Stomach (tissue), 9 donors: ENCODE results near the gene FTO. TPM values are rescaled to one million over a fixed set of nuclear protein-coding genes. Genes with fewer than 3 reads are reported as not detected.
A peak's percentile ranks its signal among the peaks of the same experiment; 100 is the strongest.

ENCODE experiments used
- DNase-seq, 2 donors: peaks; one replicate each; pipeline versions ENCODE4 v3.0.0 to v3.0.0-alpha.2; 2013 to 2019
- H3K27ac ChIP-seq, 5 donors: fragments of 200-600 bp in 4 of 5; sonication (generic) in 4 of 5; one replicate each; pipeline ENCODE4 v1.5.1; 2013 to 2019; ENCODE audit warnings: mild to moderate bottlenecking in 1 of 5, moderate library complexity in 1 of 5
- H3K27me3 ChIP-seq, 3 donors: fragments of 200-600 bp; sonication (generic); one replicate each; pipeline ENCODE4 v1.5.1; 2017 to 2019; ENCODE audit warnings: mixed run types in 1 of 3
- H3K36me3 ChIP-seq, 4 donors: fragments of 200-600 bp; sonication (generic); 1 replicate in 3 of 4; 2 replicates in 1 of 4; pipeline ENCODE4 v1.5.1; 2016 to 2019
- H3K4me1 ChIP-seq, 4 donors: fragments of 200-600 bp; sonication (generic); one replicate each; pipeline ENCODE4 v1.5.1; 2016 to 2019
- H3K4me3 ChIP-seq, 4 donors: fragments of 200-600 bp; sonication (generic) in 3 of 4; one replicate each; pipeline ENCODE4 v1.5.1; 2016 to 2019; ENCODE audit warnings: mild to moderate bottlenecking in 1 of 4
- H3K9me3 ChIP-seq, 4 donors: fragments of 200-600 bp; sonication (generic); one replicate each; pipeline ENCODE4 v1.5.1; 2016 to 2019
- EP300 ChIP-seq: sonication (generic); formaldehyde crosslinking; IDR thresholded peaks from one replicate; pipeline ENCODE4 v1.6.1; 2017; ENCODE audit warnings: antibody characterized with exemption
- POLR2A ChIP-seq, 4 donors: fragments of 450-650 bp; IDR thresholded peaks; one replicate each; pipeline ENCODE4 v1.6.1; 2016; ENCODE audit warnings: antibody characterized with exemption in 4 of 4, control low read depth in 2 of 4, mild to moderate bottlenecking in 1 of 4, moderate library complexity in 1 of 4
- POLR2AphosphoS5 ChIP-seq, 3 donors: sonication (generic); formaldehyde crosslinking; IDR thresholded peaks; one replicate each; pipeline ENCODE4 v1.6.1; 2016; ENCODE audit warnings: antibody characterized with exemption in 3 of 3
- WGBS, 5 donors: extraction: QIAGEN DNeasy Blood & Tissue Kit in 3 of 5; methylation state at CpG; one replicate each; pipeline versions ENCODE4 v1.1.5 to v1.1.7; 2013 to 2018; 5-methylcytosine and 5-hydroxymethylcytosine counted together
- intact Hi-C: fragments of 100-400 bp; cut with DNase I; formaldehyde crosslinking; loops from one replicate; pipeline ENCODE4 v1.15.1; 2023; ENCODE audit warnings: low total_unique reads
- polyA plus RNA-seq, 3 donors: library from polyadenylated mRNA; stranded (reverse); fragments of 200-250 nt; gene quantifications; one replicate each; pipeline ENCODE4 v1.2.3, GENCODE V29; 2013
- total RNA-seq, 5 donors: library from RNA; depleted of rRNA; stranded (reverse); fragments of >200 nt; gene quantifications; one replicate each; pipeline versions ENCODE4 v1.1.0 to v1.2.3, GENCODE V29; 2014 to 2016
- TF ChIP-seq, protein P1 (sequence below), 7 experiments: fragments of 450-650 bp in 4 of 7; fragments of 200-600 bp in 3 of 7; sonication (generic) in 3 of 7; IDR thresholded peaks; one replicate each; pipeline ENCODE4 v1.5.1; 2016 to 2019; ENCODE audit warnings: antibody characterized with exemption in 7 of 7, control low read depth in 2 of 7, mild to moderate bottlenecking in 1 of 7
- donor health status: healthy with polysubstance abuse.
- donor health status: Bipolar disorder and iron deficiency.
- donor health status: healthy.

The FTO gene
- total and polyA plus RNA-seq, 8 donors = 9.3 to 88.7 (median 24.6) TPM

DNA sequence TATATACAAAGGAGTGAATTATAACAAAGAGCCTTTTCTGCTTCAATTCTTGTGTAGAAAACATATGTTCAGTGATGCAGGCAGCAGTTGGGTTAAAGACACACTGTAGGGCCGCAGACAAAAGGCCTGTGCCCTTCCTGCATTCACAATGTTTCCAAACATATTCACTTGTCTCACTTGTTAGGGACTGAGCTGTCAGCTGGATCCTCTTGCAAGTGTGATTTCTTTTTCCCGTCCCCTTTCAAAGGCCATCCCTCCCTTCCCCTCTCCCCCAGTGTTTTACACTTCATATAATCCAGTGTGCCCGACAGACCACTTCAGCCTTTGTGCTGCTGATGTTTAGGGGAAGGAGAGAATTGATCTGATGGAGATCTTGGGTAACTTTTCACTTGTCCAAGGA, 217.0 kb downstream of the FTO start:
- no peaks in the 10 kb centered on the region for H3K4me1 ChIP-seq
- 91 to 95% (median 93%) methylated on average over 3 of the region's 3 CpGs for WGBS, 5 donors
- no peaks in the 10 kb centered on the region for H3K27me3 ChIP-seq
- no peaks in the 10 kb centered on the region for H3K36me3 ChIP-seq
- no peaks in the 10 kb centered on the region for H3K9me3 ChIP-seq
- H3K27ac ChIP-seq = no peak overlapping the region
- intact Hi-C loops = no loop called here
- H3K4me3 ChIP-seq = no peak overlapping the region
- DNase-seq = no peak
- TF ChIP-seq POLR2A (IDR thresholded peaks at IDR 0.05) = no peak
- TF ChIP-seq, protein P1, sequence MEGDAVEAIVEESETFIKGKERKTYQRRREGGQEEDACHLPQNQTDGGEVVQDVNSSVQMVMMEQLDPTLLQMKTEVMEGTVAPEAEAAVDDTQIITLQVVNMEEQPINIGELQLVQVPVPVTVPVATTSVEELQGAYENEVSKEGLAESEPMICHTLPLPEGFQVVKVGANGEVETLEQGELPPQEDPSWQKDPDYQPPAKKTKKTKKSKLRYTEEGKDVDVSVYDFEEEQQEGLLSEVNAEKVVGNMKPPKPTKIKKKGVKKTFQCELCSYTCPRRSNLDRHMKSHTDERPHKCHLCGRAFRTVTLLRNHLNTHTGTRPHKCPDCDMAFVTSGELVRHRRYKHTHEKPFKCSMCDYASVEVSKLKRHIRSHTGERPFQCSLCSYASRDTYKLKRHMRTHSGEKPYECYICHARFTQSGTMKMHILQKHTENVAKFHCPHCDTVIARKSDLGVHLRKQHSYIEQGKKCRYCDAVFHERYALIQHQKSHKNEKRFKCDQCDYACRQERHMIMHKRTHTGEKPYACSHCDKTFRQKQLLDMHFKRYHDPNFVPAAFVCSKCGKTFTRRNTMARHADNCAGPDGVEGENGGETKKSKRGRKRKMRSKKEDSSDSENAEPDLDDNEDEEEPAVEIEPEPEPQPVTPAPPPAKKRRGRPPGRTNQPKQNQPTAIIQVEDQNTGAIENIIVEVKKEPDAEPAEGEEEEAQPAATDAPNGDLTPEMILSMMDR (IDR thresholded peaks at IDR 0.05) = no peak
- TF ChIP-seq EP300 = no peak
- no peak for TF ChIP-seq POLR2AphosphoS5 (IDR thresholded peaks at IDR 0.05)

DNA sequence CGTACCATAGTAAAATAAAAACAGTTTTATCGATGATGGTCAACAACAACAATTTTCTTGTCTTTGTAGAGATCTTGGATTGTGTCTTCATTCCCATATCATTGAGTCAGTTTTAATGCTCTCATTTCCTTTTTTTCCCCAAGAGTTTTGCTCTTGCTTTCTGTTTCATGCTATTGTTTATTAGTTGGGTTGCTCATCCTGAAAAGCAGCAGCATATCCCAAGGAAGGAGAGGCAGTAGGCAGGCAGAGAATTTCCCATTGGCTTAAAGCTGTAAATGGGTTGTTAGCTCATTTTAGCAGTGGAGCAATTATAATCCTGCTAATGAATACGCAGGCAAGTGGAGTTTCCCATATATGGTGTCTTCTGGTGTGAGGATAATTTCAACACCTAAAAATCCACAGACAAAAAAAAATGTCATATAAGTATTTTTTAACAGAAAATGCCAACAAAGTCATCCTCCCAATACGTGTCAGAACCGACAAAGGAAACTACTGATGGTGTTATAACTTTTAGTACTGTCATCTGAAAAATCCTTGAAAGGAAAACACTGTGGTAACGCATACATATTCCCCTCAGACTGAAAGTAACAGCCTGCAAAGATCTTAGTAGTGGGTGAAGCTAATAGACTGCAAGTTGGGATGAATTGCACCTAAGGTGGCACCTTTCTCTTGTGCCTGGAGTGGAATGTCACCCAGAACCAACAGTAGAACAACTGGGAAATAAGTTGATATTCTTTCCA, 218.3 kb downstream of the FTO start:
- Histone ChIP-seq H3K9me3 (no peaks in the 10 kb centered on the region), H3K36me3 (no peaks in the 10 kb centered on the region), H3K4me1 (no peaks in the 10 kb centered on the region), H3K27me3 (no peaks in the 10 kb centered on the region), H3K4me3 (no peak overlapping the region), H3K27ac (no peak overlapping the region)
- intact Hi-C loops = no loop called here
- no peak for DNase-seq
- 90 to 98% (median 94%) methylated on average over 6 of the region's 6 CpGs for WGBS, 5 donors
- TF ChIP-seq POLR2A (IDR thresholded peaks at IDR 0.05) (no peak), POLR2AphosphoS5 (IDR thresholded peaks at IDR 0.05) (no peak), EP300 (no peak)
- TF ChIP-seq, protein P1 (IDR thresholded peaks at IDR 0.05) = no peak

DNA sequence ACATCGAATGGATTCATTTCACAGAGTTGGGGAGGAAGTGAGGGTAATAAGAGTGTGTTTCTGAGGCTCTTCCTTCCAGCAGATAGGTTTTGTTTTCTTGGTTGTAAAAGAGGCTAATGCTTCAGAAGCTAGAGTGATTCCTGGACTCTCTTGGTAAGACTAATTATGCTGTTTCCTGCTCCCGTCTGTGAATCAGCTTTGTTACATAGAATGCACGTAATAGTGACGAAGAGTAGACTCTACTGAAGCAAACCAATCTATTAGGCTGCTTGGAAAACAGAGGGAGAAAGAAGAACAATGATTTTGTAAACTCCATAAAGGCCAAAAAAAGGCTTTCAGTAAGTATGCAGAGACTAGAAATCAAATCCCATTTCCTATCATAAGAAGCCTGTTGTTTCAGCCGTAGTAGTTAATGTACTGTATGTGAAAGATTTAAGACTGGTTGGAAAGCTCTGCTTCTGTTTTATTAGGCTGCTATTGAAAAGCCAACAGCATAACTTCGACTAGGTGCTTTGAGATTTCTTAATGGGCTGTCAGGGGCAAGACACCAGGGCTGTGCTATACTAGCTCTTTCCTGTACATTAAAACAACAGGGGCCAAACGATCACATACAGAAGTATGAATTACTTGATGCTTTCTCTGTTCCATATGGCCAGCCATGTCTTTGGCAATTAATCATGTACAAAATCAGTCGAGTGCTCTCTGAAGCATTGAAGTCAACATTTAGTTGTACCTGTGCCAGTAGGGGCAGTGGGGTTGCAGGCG, 219.0 kb downstream of the FTO start:
- H3K4me3 ChIP-seq = no peak overlapping the region
- H3K27ac ChIP-seq = no peak overlapping the region
- H3K36me3 ChIP-seq = no peaks in the 10 kb centered on the region
- no peaks in the 10 kb centered on the region for H3K27me3 ChIP-seq
- peak in 1 of 2 donors; percentile 43 for DNase-seq
- WGBS, 5 donors = 67 to 75% (median 72%) methylated on average over 9 of the region's 9 CpGs
- H3K9me3 ChIP-seq = no peaks in the 10 kb centered on the region
- no peak for TF ChIP-seq POLR2AphosphoS5 (IDR thresholded peaks at IDR 0.05)
- TF ChIP-seq, protein P1 (IDR thresholded peaks at IDR 0.05) = no peak
- no peak for TF ChIP-seq POLR2A (IDR thresholded peaks at IDR 0.05)
- TF ChIP-seq EP300 = no peak
- intact Hi-C loops = no loop called here
- no peaks in the 10 kb centered on the region for H3K4me1 ChIP-seq

DNA sequence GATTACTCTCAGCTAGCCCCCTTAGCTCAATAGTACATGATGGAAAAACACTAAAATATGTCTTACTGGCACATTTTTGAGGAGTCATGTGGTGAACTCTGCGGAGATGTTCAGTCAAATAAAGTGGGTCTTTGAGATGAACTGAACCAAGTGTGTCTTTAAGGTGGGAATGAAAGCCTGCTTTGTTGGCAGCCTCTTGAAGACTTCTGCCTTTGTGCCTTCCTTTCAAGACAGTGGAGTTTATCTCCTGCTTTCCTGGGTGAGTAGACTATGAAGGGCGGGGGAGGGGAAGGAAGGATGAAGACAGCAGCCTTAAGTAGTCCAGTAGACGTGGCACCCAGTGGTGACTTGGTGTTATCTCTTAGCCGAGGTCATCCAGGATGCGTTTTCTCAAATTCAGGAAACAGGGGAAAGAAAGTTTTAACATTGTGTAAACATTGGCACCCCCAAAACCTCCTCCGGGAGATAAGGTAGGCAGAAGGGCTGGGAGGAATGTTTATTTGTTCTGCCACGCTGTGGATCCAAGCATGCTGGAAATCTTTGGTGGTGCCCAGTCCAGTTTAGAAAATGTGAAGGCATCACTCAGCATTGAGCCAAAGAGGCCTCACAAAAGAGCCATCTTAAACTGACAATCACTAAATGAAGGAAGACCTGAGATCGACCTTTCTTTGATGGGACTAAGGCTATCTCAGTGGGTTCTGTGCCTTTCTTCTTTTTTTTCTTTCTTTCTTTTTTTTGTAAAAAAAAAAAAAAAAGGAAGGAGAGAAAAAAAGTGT, 220.6 kb downstream of the FTO start:
- TF ChIP-seq POLR2AphosphoS5 (IDR thresholded peaks at IDR 0.05) (no peak), POLR2A (IDR thresholded peaks at IDR 0.05) (no peak), EP300 (no peak)
- TF ChIP-seq, protein P1 (IDR thresholded peaks at IDR 0.05) = no peak

More for the DNA sequence above, 220.6 kb downstream of the FTO start:
- Histone ChIP-seq H3K4me3 (no peak overlapping the region), H3K9me3 (no peaks in the 10 kb centered on the region), H3K27ac (no peak overlapping the region), H3K36me3 (no peaks in the 10 kb centered on the region), H3K27me3 (no peaks in the 10 kb centered on the region), H3K4me1 (no peaks in the 10 kb centered on the region)
- intact Hi-C loops = no loop called here
- 69 to 79% (median 74%) methylated on average over 8 of the region's 8 CpGs for WGBS, 5 donors
- DNase-seq = no peak
